ENCODE measurements around the gene PRTG.

PRTG gene

DNA sequence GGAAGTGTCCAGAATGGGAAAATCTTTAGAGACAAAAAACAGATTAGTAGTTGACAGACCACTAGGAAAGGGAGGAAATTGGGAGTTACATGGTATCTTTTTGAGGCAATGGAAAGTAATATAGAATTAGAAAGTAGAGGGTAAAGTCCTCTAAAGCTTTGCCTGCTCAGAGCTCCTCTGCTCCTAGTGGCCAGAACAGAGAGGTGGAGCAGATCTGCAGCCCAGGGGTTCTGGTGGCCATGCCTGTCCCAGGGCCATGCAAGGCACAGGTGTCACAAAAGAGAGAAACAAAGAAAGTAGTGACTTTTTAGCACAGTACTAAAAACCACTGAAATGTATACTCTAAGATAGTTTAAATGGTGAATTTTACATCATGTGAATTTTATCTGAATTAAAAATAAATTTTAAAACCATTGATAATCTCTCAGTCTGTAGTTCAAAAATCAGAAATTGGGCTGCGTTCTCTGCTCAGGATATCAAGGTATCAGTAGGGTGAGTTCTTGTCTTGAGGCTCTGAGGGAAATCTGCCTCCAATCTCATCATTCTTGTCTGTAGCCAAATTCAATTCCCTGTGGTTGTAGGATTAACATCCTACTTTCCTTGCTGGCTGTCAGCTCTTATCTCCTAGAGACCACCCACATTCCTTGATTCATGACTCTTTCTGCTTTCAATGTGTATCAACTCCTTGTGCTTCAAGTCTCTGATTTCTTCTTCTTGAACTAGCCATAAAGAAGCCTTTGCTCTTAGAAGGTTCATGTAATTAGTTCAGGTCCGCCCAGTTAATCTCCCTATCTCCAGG, 178.4 kb downstream of the PRTG start:
- DNase-seq (ENCODE audit: low read depth in 2 of 2) = no peak

DNA sequence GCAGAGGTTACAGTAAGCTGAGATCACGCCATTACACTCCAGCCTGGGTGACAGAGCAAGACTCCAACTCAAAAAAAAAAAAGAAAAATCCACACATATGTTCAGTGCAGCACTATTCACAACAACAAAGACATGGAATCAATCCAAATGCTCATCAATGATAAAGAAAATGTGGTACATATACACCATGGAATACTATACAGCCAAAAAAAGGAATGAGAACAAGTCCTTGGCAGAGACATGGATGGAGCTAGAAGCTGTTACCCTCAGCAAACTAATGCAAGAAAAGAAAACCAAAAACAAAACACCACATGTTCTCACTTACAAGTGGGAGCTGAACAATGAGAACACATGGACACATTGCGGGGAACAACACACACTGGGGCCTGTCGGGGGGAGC, 180.4 kb downstream of the PRTG start:
- no peak for DNase-seq (ENCODE audit: low read depth in 2 of 2)
